IPS-15b (cell line): Measurements from ENCODE around the gene SNRNP25.

Experiments used
- H3K27me3 ChIP-seq: one replicate; pipeline ENCODE4 v1.6.1; 2013; ENCODE audit warnings: low read length; ENCODE audit not compliant: control insufficient read depth, insufficient read depth
- H3K36me3 ChIP-seq: one replicate; pipeline ENCODE4 v1.6.1; 2013; ENCODE audit warnings: low read length; ENCODE audit not compliant: control insufficient read depth, insufficient read depth
- H3K4me1 ChIP-seq: one replicate; pipeline ENCODE4 v1.6.1; 2013; ENCODE audit warnings: mild to moderate bottlenecking, low read length; ENCODE audit not compliant: control insufficient read depth, insufficient read depth
- H3K4me3 ChIP-seq: one replicate; pipeline ENCODE4 v1.5.1; 2013; ENCODE audit warnings: low read depth, low read length
- H3K9ac ChIP-seq: one replicate; pipeline ENCODE4 v1.6.1; 2013; ENCODE audit warnings: low read depth, mild to moderate bottlenecking, low read length
- H3K9me3 ChIP-seq: one replicate; pipeline ENCODE4 v1.6.1; 2013; ENCODE audit warnings: mild to moderate bottlenecking, low read length; ENCODE audit not compliant: control insufficient read depth, insufficient read depth

The SNRNP25 gene

DNA sequence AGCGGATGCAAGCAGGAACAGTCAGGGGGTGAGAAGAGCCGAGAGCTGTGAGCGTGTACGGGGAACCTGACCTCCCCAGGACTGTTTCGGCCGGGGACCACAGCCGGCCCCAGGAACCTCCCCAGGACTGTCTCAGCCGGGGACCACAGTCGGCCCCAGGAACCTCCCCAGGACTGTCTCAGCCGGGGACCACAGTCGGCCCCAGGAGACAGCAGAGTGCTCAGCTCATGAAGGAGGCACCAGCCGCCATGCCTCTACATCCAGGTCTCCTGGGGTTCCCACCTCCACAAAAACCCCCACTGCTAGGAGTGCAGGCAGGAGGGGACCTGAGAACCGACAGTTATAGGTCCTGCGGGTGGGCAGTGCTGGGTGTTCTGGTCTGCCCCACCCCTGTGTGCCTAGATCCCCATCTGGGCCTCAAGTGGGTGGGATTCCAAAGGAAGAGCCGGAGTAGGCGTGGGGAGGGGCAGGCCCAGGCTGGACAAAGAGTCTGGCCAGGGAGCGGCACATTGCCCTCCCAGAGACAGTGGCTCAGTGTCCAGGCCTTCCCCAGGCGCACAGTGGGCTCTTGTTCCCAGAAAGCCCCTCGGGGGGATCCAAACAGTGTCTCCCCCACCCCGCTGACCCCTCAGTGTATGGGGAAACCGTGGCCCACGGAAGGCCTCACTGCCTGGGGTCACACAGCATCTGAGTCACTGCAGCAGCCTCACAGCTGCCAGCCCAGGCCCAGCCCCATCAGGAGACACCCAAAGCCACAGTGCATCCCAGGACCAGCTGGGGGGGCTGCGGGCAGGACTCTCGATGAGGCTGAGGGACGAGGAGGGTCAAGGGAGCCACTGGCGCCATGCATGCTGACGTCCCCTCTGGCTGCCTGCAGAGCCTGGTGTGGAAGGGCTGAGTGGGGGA, 14.5 kb downstream of the SNRNP25 start:
- Histone ChIP-seq H3K36me3 (peaks cover 8% of the 10 kb centered on the region), H3K9me3 (no peaks in the 10 kb centered on the region), H3K9ac (no peak overlapping the region), H3K27me3 (no peaks in the 10 kb centered on the region), H3K4me1 (peaks cover 6% of the 10 kb centered on the region), H3K4me3 (no peak overlapping the region)

DNA sequence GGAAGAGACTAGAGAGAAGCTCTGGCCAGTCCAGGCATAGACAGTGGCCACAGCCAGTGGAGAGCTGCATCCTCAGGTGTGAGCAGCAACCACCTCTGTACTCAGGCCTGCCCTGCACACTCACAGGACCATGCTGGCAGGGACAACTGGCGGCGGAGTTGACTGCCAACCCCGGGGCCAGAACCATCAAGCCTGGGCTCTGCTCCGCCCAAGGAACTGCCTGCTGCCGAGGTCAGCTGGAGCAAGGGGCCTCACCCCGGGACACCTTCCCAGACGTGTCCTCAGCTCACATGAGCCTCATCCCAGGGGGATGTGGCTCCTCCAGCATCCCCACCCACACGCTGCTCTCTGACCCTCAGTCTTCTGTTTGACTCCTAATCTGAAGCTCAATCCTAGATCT, 15.6 kb downstream of the SNRNP25 start:
- Histone ChIP-seq H3K4me1 (peaks cover 6% of the 10 kb centered on the region), H3K27me3 (no peaks in the 10 kb centered on the region), H3K9ac (no peak overlapping the region), H3K9me3 (no peaks in the 10 kb centered on the region), H3K36me3 (peaks cover under 1% of the 10 kb centered on the region), H3K4me3 (no peak overlapping the region)

DNA sequence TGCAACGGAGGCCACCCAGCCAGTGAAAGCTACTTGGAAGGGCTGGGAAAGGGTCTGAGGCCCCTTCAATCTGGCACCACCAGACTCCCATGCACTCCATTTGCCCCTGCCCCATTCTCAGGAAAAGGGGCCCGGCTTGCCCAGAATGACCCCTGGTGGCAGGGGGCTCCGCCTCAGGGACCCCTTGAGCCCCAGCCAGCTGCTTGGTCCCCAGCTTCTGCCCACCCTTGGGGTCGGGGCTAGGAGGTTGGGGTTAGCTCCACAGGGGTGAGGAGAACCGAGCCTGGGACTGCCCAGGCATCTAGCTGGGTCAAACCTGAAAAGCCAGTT, 17.5 kb downstream of the SNRNP25 start:
- H3K9me3 ChIP-seq: no peaks in the 10 kb centered on the region
- peaks cover 11% of the 10 kb centered on the region for H3K4me1 ChIP-seq
- no peaks in the 10 kb centered on the region for H3K27me3 ChIP-seq
- peak overlapping the region; percentile 54 for H3K9ac ChIP-seq
- H3K36me3 ChIP-seq: no peaks in the 10 kb centered on the region
- H3K4me3 ChIP-seq: peak overlapping the region; percentile 79

DNA sequence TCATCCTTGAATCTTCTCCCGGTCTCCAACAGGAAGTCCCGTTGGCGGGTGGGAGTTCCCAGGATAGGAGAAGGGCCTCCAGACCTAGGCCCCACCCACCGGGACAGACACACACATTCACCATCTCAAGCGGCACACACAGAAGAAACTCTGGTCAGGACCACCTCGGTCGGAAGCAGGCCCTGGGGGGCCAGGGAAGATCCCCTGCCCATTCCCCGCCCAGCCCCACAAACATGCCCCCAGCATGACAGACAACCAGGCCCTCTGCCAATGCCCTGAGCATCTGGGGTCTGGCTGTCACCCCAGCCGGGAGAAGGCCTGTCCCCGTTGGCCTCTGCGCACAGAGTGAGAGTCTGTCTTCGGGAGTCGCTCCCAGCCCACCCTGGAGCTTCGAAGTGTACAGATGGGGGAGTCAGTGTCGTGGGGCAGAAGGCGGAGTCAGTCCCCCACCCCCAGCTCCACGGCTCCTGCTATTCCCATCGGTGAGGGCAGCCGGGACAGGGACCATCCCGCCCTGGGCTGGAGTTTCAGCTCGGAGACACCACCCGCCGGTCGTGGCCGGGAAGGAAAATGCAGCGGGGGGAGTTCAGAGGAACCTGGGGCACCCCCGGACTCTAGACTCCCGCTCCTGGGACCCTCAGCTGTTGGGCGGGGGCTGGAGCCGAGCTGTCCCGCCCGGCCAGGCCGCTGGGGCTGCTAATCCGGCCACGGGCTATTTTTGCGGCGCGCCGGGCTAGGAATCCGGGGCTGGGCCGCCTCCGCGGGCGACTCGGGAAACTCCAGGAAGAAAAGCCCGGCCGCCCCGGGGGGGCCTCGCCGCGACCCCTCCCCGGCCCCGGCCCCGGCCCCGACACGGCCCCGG, 18.1 kb downstream of the SNRNP25 start:
- Histone ChIP-seq H3K9ac (peak overlapping the region; percentile 60), H3K4me1 (peaks cover 16% of the 10 kb centered on the region), H3K36me3 (no peaks in the 10 kb centered on the region), H3K27me3 (no peaks in the 10 kb centered on the region), H3K4me3 (peak overlapping the region; percentile 79), H3K9me3 (no peaks in the 10 kb centered on the region)

DNA sequence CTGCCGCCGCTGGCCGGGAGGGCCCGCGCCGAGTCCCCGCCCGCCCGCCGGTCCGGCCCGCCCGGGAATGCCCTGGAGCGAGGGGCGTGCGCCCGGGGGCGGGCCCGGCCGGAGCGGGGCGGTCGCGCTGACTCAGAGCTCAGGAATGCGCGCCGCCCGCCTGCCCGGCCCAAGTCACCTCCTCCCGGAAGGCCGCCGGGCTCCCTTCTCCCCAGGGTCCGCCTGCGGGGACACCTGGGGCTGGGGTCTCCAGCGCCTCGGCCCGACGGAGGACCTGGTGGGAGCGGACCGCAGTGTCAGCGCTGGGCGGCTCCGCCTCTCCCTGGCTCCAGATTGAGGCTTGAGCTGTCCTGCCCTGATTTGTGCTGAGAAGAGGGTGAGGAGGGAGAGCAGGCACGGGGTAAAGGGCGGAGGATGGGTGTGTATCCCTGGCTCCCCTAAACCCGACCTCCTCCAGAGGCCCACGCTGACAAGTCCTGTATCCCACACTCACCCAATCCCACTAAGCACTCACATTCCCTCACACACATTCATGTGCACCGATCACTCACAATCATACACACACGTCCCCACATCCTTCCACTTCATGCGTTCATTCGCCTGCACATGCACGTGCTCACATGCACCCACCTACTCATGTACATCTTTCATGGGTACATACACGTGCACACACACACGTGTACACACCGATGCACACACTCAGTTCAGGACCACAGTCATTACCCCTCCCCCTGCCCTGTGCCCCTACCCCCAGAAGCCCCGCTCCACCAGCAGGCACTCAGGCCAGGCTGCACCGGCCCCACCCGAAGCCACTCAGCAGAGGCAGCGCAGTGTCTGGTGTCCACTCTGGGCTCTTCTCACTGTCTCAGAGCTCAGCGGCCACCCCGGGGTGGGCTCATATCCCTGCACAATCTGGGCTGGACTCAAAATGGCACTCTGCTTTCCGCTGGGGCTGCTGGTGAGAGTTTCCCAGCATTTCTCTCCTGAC, 19.2 kb downstream of the SNRNP25 start, which contains the start of gene RHBDF1:
Gene RHBDF1 (minus strand): TSS at position 71 of the 988 bp plus-strand sequence. CDS start 7,616 bp downstream, outside the sequence.
- H3K27me3 ChIP-seq: no peaks in the 10 kb centered on the region
- no peaks in the 10 kb centered on the region for H3K9me3 ChIP-seq
- peak within 1 kb of the TSS; percentile 60 for H3K9ac ChIP-seq
- peaks cover 18% of the 10 kb centered on the region for H3K4me1 ChIP-seq
- no peaks in the 10 kb centered on the region for H3K36me3 ChIP-seq
- peak within 1 kb of the TSS; percentile 79 for H3K4me3 ChIP-seq

DNA sequence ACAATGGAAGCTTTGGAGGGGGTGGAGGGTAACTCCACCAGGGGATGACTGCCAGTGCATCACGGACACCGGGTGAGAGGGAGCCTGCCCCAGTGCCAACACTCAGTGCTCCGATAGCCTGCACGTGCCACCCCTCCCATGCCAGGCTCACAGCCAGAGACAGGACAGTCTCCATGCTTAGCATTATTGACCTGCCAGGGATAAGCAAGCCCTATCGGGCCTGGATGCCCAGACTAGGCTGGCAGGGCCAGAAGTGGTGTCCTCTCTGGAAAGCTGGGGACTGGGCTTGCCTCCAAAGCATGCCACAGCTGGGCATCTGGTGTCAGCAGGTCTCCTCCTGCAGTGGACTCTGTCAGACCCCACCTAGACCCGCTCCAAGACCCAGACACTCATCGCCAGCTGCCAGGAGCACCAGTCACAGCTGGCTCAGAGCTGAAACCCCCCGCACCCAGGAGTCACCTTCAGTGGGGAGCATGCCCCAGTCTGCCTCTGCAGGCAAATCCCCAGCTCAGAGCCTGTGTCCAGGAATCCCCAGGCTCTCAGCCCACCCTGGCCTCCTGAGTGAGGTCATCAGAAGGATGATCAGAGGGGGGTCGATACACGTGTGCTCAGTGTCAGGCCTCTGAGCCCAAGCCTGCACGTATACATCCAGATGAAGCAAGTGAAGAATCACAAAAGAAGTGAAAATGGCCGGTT, 20.6 kb downstream of the SNRNP25 start:
- peaks cover 3% of the 10 kb centered on the region for H3K36me3 ChIP-seq
- H3K4me1 ChIP-seq: peaks cover 18% of the 10 kb centered on the region
- H3K27me3 ChIP-seq: no peaks in the 10 kb centered on the region
- no peak overlapping the region for H3K4me3 ChIP-seq
- H3K9ac ChIP-seq: peak overlapping the region; percentile 47
- no peaks in the 10 kb centered on the region for H3K9me3 ChIP-seq

DNA sequence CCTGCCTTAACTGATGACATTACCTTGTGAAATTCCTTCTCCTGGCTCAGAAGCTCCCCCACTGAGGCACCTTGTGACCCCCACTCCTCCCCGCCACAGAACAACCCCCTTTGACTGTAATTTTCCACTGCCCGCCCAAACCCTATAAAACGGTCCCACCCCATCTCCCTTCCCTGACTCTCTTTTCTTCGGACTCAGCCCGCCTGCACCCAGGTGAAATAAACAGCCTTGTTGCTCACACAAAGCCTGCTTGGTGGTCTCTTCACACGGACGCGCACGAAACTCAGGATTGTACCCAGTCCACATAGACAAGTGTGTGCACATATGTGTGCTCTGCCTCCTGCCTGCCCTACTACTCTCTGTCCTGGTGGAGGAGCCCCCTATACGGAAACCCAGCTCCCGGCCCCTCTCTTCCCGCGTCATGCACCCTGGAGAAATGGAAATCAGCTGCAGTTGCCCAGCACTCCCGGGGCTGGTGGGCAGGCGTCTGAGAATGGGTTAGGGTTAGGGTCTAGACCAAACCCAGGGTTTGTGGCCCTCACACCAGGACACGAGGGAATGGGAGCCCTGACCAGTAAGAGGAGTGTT, 21.2 kb downstream of the SNRNP25 start:
- peak overlapping the region; percentile 24 for H3K9ac ChIP-seq
- H3K4me1 ChIP-seq: peaks cover 18% of the 10 kb centered on the region
- no peaks in the 10 kb centered on the region for H3K27me3 ChIP-seq
- no peak overlapping the region for H3K4me3 ChIP-seq
- H3K36me3 ChIP-seq: peaks cover 7% of the 10 kb centered on the region
- H3K9me3 ChIP-seq: no peaks in the 10 kb centered on the region

DNA sequence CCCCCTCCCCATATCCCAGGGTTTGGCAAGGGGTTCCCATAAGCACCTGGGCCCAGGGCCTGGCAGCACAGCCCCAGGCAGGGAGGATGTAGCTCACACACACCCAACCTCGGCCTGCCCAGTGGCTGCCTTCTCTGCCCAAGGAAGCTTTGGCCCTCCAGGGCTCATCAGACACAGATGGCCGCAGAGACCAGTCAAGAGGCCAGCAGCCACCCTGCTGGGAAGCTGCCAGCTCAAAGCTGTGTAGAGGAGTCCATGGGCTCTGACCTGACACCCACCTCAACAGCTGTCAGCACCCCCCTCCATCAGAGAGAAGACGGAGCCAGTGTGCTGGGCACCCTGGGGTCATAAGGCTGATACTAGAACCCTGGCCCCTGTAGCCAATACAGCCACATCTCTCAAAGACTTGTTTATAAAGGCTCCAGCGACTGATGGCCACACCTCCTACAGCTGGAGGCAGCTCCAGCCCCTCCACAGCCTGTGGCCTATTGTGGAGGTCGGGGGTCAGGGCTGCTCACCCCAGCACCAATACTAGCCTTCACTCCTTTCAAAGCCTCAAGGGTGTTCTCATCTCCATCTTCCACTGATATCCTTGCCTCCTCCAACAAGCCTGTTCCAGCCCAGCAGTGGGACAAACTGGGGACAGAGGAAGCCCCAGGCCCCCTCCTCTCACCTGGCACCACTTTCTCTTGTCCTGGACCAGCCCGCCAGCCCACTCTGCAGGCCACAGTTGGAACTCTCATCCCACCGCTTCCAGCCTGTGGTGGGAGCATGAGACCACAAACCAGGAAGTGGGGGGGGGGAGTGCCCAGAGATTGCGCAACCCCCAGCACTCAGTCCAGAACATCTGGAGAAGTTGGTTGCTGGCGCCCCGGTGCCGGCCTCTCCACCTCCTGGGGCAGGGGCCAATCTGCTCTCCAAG, 22.2 kb downstream of the SNRNP25 start:
- Histone ChIP-seq H3K36me3 (peaks cover 9% of the 10 kb centered on the region), H3K27me3 (no peaks in the 10 kb centered on the region), H3K4me1 (peaks cover 18% of the 10 kb centered on the region), H3K9me3 (no peaks in the 10 kb centered on the region), H3K9ac (no peak overlapping the region), H3K4me3 (no peak overlapping the region)

DNA sequence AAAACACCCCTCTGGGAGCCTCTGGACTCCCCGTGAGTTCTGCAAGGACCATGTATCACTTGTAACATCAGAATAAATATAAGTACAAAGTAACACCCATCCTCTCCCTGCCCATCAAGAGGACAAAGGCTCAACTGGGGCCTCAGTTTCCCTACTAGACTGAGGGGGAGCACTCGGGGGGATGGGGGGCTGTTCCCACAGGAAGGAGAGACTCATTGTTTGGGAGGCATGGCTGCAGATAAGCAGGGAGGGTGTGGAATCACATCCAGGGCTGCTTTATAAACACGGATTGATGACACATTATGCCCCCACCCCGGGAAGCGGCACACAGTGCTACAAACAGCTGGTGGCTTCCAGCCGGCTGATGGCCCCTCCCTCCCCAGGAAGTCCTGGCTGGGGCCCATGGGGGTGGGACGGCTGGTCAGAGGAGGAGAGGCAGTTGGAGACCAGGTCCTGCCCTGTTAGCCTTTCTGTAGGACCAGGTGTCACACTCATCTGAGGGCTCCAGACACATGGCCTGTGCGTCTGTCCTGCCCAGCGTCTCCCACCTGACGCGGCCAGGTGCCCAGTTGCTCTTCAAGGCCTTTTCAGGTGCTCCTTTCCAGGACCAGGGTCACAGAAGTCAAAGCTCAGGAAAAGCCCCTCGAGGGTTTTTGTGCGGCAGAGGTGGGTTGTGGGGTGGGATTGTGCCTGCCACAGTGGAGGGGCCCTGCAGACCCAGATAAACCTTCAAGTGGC, 23.1 kb downstream of the SNRNP25 start:
- peaks cover 16% of the 10 kb centered on the region for H3K4me1 ChIP-seq
- peak overlapping the region; percentile 43 for H3K4me3 ChIP-seq
- H3K9me3 ChIP-seq: no peaks in the 10 kb centered on the region
- H3K27me3 ChIP-seq: no peaks in the 10 kb centered on the region
- H3K9ac ChIP-seq: peak overlapping the region; percentile 24
- H3K36me3 ChIP-seq: peaks cover 10% of the 10 kb centered on the region
